Smooth muscle cell of the brain vasculature (primary cell): ENCODE results near the gene NAXE.
"Not testable (repeated sequence)": the region's sequence is repeated elsewhere in the genome, so short reads cannot be mapped to it uniquely, and the experiment has no call there.

Experiments
- DNase-seq: peaks from one replicate; pipeline ENCODE4 v3.0.0-alpha.2; 2012; ENCODE audit warnings: low read depth, low spot score

NAXE gene

GRCh38 chr1:156591432-156592157 lies at the start of gene NAXE:
TSS of gene NAXE (plus strand) at chr1:156591776. CDS start at chr1:156591805, 29 bp downstream.
- DNase-seq = no peak

DNA sequence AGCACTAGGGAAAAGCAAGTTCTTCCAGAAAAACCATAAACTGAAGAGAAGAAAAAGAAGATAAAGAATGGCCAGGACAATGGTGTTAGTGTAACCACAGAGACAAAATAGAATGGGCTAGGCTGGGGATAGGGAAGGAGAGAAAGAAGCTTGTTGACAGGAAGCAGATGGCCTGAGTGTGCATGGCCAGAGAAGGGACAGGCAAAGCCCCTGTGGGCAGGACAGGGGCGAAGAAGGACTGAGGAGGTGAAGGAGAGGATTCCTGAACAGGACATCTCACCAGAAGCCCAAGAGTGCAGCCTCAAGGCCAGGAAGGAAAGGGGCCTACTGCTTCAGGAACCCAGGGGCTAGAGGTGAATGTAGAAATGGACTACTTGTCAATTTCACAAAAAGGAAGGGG lies 48.5 kb upstream of the NAXE start:
- DNase-seq = no peak

GRCh38 chr1:156544592-156545102 lies 46.9 kb upstream of the NAXE start:
- DNase-seq = no peak

- no peak for DNase-seq
These were observed 45.3 kb upstream of the NAXE start for GRCh38 chr1:156546267-156546666.

DNA sequence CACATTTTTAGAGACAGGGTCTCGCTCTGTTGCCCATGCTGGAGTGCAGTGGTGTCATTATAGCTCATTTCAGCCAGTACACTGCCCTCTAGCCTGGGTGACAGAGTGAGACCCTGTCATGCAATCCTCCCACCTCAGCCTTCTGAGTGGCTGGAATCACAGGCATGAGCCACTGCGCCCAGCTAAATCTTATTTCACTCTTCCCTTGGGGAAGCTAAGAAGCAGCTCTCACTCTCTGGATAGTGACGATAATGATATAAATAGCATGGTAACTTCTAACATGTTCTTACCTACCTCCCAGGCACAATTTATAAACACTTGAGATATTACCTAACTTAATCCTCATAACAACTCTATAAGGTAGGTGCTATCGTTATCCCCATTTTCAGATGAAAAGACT lies 44.1 kb upstream of the NAXE start:
- no peak for DNase-seq

- no peak for DNase-seq
These were observed 43.6 kb upstream of the NAXE start for GRCh38 chr1:156547982-156548381.

DNA sequence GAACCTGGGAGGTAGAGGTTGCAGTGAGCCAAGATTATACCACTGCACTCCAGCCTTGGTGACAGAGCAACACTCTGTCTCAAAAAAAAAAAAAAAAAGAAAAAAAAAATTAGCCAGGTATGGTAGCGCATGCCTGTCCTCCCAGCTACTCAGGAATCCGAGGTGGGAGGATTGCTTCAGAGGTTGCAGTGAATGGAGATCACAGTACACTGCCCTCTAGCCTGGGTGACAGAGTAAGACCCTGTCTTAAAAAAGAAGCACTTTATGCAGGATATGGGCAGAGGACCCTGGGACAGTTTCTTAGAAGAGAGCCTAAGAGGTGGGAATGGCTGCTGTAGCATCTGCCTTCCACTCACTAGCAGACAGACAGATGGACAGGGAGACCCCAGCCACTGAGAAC lies 42.2 kb upstream of the NAXE start:
- no peak for DNase-seq

DNA sequence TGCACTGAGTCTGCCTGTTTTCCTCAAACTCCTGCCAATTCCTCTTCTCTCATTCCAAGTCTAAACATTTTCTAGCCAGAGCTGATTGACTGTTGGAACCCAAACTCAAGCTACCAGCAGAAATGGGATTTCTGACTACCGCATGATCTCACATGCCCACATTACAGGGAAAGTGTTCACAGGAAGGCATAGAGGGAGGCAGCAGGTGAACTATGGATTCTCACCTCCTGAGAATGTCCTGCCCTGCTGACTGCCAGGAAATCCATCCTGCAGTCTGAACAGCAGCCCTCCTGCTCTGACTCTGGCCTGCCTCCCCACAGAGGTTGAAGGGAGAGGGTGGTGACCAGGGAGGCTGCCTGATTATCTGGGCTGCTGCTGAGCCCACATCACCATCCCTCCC lies 41.7 kb upstream of the NAXE start:
- no peak for DNase-seq

DNA sequence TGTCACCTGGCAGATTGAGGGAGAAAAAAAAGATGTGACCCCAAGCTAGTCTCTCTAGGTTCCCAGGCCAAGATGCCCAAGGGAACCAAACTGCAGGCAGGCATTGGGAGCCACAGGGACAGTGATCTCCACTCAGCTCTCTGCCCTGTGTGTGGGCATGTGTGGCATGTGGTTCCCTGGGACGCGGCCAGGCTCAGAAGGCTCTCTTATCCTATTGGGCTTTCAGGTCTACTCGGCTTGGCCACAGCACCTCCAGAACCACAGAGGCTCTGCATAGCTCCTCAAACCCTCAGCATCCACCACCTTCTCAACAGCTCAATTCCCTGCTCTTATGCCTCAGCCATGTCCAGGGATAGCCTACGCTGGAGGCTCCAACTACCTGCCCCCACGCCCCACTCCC lies 41.2 kb upstream of the NAXE start:
- DNase-seq = no peak

- DNase-seq = no peak
These were observed 40.4 kb upstream of the NAXE start for GRCh38 chr1:156551066-156551643.

- no peak for DNase-seq
These were observed 39.7 kb upstream of the NAXE start for GRCh38 chr1:156551869-156552268.

DNA sequence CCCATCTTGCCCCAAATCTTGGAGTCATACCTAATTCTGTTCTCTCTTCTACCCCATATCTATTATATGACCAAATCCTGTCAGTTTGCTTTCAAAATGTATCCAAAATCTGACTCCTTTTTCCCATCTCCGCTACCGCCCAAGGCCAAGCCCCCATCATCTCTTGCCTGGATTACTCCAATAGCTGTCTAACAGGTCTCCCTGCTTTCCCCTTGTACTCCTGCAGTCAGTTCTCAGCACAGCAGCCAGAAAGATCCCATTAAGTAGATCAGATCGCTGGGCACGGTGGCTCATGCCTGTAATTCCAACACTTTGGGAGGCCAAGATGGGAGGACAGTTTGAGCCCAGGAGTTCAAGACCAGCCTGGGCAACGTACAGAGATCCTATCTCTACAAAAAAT lies 39.1 kb upstream of the NAXE start:
- DNase-seq = no peak

DNA sequence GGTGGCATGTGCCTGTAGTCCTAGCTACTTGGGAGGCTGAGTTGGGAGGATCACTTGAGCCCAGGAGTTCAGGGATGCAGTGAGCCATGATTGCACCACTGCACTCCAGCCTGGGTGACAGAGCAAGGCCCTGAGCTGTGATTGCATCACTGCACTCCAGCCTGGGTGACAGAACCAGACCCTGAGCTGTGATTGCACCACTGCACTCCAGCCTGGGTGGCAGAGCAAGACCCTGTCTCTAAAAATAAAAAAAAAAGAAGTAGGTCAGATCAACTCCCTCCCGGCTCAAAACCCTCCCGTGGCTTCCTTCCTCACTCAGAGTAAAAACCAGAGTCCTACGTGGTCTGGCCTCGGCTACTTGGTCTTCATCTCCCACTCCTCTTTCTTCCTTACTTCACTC lies 38.6 kb upstream of the NAXE start:
- DNase-seq = not testable (repeated sequence)

GRCh38 chr1:156553860-156554485 lies 37.6 kb upstream of the NAXE start:
- DNase-seq = no peak

- DNase-seq = no peak
These were observed 36.6 kb upstream of the NAXE start for GRCh38 chr1:156554971-156555370.

DNA sequence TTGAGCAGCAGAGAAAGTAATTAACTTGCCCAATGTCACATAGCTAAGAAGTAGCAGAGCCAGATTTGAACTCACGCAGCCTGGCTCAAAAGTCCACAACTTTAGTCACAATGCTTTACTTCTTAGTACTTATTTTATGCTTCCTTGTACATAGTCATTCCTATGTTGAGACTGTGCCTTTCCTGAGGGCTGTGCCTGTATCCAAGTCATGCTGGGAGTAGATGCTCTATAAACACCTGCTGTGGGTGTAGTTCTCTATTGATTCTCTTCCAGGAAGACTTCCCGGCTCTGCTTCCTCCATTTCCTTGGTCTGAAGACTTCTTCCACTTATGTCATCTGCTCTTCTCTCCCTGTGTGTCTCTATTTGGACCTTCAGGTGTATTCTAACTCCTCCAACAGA lies 35.9 kb upstream of the NAXE start:
- DNase-seq = no peak

DNA sequence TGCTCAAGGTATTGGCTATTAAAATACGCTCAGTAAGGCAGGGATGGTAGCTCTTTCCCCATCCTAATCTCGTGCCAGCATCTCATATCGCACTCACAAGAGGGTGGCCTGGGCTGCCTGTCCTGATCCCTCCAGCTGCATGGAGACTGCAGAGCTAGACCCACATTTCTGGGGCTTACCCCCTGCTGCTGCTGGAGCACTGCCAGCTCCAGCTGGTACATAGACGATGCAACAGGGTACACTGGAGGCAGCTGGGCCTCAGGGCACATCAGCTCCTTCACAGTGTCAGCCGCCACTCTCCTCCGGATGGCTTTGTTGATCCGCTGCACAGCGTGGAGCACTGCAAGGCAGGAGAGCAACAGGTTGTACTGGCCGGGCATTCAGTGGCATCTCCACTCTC lies 35.2 kb upstream of the NAXE start:
- no peak for DNase-seq

DNA sequence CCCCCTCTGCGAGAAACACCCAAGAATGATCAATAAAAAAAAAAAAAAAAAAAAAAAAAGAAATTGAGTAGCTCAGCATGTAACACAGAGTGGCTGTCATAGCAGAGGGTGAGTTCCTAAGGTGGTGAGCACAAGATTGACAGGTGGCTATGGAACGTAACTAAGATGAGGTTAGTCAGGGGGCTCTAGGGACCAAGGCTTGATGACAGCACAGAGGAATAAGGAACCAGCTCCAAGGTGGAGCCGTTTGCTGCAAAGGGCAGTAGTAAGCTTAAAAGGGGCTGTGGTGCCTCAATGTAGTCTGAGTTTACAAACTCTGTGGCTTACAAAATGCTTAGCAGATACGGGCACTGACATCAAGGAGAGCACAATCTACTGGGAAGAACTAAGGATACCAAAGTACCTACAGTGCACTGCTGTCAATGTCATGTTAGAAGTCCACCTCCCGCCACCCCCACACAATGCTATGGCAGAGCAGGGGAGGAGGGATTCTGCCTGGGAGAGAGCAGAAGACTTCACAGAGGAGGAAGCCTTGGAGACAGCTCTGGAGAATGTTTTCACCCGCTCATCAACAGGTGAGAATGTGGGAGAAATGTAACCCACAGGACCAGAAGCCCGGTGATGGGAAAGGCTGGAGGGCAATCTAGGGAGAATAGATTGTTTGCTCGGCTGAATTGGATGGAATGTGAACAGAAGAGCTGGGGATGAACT lies 32.3 kb upstream of the NAXE start:
- DNase-seq = no peak

DNA sequence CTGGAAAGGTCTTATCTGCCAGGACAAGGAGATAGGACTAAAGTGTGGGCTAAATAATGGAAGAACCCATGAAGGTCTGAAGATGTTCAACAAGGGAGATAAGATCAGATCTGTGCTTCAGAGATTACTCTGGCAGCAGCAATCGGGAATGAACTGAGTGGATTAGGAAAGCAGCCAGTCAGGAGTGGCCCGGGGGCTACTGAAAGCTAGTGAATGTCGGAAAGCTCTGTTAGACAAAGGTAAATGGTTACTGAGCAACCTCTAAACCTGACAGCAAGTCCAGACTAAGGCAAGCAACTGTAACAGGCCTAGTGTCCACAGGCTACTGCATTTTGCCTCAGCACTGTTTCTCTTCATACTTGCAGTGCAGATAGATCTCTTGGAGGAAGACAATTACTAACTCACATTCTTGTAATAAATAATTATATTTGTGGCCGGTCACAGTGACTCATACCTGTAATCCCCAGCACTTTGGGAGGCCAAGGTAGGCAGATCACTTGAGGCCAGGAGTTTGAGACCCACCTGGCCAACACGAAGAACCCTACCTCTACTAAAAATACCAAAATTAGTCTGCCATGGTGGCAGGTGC lies 31.7 kb upstream of the NAXE start:
- no peak for DNase-seq

DNA sequence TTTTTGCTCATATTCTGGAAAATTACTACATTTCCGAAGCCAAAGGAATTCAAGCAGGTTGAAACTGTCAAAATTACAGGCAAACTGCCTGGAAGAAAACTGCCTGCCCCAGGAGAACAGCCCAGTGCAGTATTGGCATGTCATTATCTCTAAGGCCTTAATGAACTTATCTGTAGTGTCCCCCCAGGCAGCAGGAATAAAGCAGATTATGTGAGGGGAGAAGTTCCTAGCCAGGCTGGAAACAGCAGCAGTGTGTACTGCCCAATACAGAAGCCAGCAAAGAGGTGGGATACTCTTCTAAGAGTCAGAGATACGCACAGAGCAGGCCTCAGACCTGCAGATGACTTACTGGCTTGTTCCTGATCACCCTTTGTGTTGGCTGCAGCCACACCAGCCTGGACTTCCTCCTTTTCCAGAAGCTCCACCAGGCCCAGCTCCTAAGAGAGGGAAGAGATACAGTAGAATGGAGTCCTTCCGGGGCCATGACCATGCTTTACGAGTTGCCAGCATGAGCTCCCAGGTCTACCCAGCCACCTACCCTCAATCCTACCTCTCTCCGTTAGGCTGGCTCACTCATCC lies 30.9 kb upstream of the NAXE start:
- no peak for DNase-seq

GRCh38 chr1:156565519-156565918 lies 26.1 kb upstream of the NAXE start:
- DNase-seq = no peak

GRCh38 chr1:156566436-156566835 lies 25.1 kb upstream of the NAXE start:
- DNase-seq = no peak
